Eye (tissue), 1 donor: ENCODE results near the gene AKAP13.
A peak's percentile ranks its signal among the peaks of the same experiment; 100 is the strongest.
"Not testable (repeated sequence)": the region's sequence is repeated elsewhere in the genome, so short reads cannot be mapped to it uniquely, and the experiment has no call there.

Experiments used
- DNase-seq: peaks from one replicate; pipeline ENCODE4 v3.0.0-alpha.2; 2015

The AKAP13 gene

DNA sequence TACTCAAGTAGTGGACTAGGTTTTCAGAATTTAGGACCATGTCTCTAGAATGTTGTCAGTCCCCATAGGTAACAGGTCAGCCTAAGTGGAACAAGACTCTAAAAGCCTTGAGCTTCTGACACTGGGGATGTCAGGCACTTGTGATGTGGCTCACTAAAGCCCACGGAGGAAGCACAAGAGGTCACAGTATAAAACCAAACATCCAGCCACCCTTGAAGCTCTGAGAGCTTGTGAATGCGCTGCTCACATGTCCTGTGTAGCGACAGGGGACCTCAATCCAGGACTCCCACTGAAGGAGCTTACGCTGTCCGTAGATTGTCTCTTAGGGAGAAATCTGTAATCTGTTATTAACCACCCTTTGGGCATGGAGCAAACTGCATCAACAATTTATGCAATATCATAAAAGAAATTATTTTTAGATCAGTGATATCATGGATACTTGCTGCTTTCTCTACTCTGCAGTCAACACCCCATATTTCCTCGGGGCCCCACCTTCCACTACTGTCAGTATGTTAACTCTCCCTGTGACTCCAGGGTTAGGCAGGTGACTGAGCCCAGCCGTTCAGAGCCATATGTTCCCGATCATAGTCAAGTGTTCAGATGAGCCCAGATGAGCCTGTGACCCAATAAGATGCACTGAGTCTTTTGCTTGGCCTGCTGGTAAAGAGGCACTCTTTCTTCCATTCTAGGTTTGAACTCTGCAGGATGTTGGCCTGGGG is 32.2 kb upstream of the AKAP13 start:
- DNase-seq = peak; percentile 34

GRCh38 chr15:85349062-85349461 is 31.3 kb upstream of the AKAP13 start:
- DNase-seq = not testable (repeated sequence)

DNA sequence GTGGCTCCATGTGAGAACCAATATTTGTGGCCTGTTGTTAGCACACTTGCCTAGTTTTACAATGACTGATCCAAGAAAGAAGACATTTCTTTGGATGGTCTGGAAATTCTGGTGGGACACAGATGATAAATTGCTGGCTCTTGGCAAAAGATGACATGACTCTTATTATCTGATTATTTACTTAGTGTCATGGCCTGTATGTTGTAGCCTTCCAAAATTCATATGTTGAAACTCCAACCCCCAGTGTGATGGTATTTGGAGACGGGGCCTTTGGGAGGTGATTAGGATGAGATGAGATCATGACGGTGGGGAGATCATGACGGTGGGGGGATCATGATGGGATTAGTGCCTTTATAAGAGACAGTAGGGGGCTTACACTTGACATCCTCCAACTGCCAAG is 30.0 kb upstream of the AKAP13 start:
- no peak for DNase-seq

DNA sequence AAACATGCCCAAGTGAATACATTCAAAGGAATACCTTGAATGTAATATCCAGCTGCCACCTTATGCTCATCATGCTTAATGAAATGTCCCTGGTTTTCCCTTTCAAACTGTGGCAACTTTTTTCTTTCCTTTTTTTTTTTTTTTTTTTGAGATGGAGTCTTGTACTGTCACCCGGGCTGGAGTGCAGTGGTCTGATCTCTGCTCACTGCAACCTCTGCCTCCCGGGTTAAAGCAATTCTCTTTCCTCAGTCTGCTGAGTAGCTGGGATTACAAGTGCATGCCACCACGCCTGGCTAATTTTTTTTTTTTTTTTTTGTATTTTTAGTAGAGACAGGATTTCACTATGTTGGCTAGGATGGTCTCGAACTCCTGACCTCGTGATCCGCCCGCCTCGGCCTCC is 28.9 kb upstream of the AKAP13 start:
- not testable (repeated sequence) for DNase-seq

DNA sequence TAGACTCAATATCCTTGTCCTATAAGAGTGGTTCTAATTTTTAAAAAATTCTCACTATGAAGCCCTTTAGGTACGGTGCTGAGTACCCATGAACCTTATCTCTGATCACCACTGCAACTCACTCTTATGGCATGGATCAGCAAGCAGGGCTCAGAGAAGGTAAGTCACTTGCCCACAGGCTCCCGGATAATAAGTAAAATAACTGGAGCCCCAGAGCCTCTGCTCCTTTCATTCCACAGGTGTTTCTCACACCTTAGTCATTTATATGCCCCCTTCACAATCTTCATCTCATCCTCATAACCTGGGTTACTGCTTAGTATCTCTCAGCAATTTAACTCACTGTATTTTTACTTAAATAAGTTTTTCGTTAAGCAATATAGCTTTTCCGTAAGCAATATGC is 28.4 kb upstream of the AKAP13 start:
- DNase-seq = no peak

DNA sequence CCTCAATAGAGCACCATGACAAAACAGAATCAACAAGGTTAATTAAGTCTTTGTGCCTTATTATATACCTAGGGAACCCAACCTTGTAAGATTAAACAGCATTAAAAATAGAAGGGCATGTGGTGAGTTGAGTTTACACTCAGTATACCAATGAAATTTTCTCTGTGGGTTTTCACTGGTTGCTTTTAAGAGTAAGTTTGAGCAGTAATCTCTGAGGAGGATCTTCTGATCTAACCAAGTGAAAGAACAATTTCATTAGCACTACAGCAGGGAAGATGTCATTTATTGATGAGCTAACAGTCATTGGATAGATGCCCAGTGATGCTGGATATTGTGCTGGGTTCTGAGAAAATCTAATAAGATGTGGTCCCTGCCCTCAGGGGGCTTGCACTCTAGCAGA is 26.9 kb upstream of the AKAP13 start:
- DNase-seq = no peak

GRCh38 chr15:85354461-85354860 is 25.9 kb upstream of the AKAP13 start:
- peak; percentile 35 for DNase-seq

GRCh38 chr15:85354948-85355347 is 25.5 kb upstream of the AKAP13 start:
- DNase-seq = no peak

DNA sequence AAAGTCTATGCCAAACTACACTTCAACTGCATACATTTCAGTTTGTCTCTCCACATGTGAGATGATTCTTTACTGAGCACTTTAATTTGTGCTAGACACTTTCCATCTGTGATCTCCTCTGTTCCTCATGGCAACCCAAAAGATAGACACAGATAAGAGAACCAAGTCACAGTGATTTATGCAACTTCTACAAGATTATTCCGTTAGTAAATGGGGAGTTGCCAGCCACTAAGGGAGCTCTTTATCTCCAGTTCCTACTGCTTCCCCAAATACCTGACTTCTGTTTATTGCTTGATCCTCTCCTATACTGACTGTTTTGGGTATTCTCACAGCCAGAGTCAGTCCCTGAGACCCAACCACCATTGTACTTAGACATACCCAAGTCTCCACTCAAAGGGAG is 24.1 kb upstream of the AKAP13 start:
- DNase-seq = no peak

DNA sequence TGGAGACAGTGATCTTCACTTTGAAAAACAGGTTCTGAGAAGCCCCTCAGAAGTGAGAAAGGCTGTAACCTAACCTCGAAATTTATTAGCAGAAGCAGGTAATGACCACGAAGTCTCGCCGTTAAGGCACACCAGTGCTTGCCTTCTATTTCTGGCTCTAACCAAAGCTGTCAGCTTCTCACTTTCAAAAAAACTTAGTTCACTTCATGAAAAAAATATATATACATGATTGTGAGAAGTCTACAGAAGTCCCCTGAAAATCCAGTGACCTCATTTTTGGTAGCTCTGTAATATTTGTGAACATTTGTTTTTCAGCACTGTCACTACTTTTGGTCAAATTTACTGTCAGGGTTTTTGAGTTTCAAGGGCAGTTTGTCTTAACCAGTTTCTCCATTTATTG is 19.1 kb upstream of the AKAP13 start:
- DNase-seq = no peak

GRCh38 chr15:85362436-85363081 is 17.8 kb upstream of the AKAP13 start:
- DNase-seq = no peak

- DNase-seq = no peak
These were observed 14.4 kb upstream of the AKAP13 start for GRCh38 chr15:85365980-85366379.

- no peak for DNase-seq
These were observed 12.7 kb upstream of the AKAP13 start for GRCh38 chr15:85367741-85368140.

DNA sequence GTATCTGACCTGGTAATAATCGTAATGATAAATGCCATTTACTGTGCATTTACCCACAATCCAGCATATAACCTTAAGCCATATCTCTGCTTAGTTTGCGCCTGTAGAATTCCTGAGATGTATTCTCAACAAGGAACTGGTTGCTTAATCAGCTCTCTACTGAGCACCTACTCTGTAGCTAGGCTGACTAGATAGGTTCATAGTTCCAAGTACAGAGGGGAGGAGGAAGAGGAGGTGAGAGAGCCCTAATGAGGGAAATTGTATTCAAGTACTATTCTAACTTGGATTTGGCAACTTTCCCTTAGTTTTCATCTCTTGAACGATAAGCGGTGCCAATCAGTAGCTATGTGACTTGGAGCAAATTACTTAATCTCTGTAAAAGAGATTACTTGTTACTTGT is 5.6 kb upstream of the AKAP13 start:
- DNase-seq = no peak

DNA sequence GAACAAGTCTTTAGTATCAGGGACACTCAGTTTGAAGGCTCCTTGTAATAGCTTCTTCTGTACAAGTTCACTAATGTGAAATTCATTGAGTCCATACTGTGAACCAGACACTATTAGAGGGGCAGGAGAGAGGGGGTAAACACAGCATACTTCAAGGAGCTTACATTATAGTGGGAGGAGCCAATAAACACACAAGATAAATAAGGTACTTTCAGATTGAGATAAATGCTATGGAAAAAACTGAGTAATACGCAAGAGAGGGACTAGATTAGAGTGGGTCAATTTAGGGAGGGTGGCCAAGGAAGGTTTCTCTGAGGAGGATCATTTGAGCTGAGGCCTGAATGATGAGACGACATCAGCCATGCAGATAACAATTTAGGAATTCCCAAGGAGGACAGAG is 3.1 kb upstream of the AKAP13 start:
- DNase-seq = no peak

- DNase-seq = no peak
These were observed 2.4 kb upstream of the AKAP13 start for GRCh38 chr15:85377986-85378385.

DNA sequence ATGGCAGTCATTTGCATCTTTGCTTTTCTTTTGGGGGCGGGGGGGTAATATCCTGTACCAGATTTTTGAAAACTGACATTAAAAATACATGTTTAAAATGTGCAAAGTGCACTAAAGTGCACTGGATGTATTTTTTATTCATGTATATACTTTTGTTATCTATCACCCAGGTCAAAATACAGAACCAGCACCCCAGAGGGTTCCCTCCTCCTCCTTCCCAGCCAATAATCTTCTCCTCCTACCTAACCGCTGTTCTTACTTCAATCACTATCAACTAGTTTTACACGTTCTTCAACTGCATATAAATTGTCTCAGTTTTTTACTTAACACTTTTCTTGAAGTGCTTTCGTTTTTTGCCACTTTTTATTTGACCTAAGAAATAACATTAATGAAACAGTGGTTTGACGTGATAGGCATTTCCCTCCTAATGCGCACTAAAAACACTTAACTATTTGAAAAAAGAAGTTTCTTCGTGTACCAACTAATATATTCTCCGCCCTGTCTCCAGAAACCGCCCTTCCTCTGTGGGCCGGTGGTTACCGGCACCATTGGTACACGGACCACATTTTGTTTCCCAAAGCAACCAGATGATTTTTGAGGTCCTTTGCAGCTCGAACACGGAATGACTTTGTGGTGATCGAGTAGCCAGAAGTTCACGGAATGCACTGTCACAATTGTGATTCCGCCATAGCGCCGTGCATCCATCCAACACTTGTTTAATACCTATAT is 836 bp upstream of the AKAP13 start:
- DNase-seq = peak; percentile 60

GRCh38 chr15:85380812-85381642 is 624 bp downstream of the AKAP13 start:
- peak; percentile 73 for DNase-seq

- DNase-seq = no peak
These were observed 1.7 kb downstream of the AKAP13 start for GRCh38 chr15:85381850-85382751.

GRCh38 chr15:85382942-85383341 is 2.5 kb downstream of the AKAP13 start:
- DNase-seq = no peak

GRCh38 chr15:85383470-85384148 is 3.2 kb downstream of the AKAP13 start:
- no peak for DNase-seq
